Lung microvascular endothelial cell (primary cell): ENCODE measurements around the gene PNCK. TPM values are rescaled to one million over a fixed set of nuclear protein-coding genes. Genes with fewer than 3 reads are reported as not detected.

Experiments
- DNase-seq, 2 donors: peaks; one replicate each; pipeline versions ENCODE4 v3.0.0 to v3.0.0-alpha.2; 2010; ENCODE audit warnings: low read depth in 2 of 2
- total RNA-seq: library from RNA; depleted of rRNA; stranded (reverse); fragments of >200 nt; gene quantifications from 2 replicates; pipeline ENCODE4 v1.2.1, GENCODE V29; 2014

The PNCK gene
- total RNA-seq, 1 donor from 2014 or later: not detected

GRCh38 chrX:153642051-153642654 is 31.5 kb downstream of the PNCK start:
- DNase-seq: no peak

GRCh38 chrX:153641627-153642026 is 32.0 kb downstream of the PNCK start:
- no peak for DNase-seq

- no peak for DNase-seq
These were observed 32.7 kb downstream of the PNCK start for GRCh38 chrX:153640736-153641575.

DNA sequence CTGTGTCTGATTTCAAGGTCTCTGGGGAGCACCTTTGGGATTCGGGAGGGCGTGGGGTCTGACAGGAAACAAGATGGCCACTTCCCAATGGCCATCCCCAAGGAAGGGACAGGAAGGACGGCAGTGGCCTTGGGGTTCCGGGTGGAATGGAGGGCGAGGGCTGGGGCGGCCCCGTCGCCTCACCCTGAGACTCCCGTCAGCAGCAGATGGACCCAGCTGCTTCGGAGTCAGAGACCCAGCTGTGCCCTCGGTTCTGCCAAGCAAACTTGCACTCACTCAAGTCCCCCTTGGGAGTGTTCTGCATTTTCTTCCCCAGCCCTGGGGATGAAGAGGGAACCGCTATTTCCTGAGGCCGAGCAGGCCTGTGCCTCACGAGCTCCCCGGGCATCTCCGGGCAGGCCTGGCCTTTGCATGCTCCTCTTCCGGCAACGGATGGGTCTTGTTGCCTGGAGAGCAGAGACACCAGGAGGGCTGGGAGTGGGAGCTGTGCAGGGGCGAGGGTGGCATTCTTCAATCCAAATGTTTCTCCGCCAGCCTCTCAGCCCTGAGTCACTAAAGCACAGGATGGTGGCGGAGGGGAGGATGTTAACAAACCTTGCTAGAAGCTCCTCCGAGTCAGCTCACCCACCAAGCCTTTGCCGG is 33.4 kb downstream of the PNCK start:
- DNase-seq: no peak

GRCh38 chrX:153639177-153640044 is 34.2 kb downstream of the PNCK start:
- DNase-seq: no peak

DNA sequence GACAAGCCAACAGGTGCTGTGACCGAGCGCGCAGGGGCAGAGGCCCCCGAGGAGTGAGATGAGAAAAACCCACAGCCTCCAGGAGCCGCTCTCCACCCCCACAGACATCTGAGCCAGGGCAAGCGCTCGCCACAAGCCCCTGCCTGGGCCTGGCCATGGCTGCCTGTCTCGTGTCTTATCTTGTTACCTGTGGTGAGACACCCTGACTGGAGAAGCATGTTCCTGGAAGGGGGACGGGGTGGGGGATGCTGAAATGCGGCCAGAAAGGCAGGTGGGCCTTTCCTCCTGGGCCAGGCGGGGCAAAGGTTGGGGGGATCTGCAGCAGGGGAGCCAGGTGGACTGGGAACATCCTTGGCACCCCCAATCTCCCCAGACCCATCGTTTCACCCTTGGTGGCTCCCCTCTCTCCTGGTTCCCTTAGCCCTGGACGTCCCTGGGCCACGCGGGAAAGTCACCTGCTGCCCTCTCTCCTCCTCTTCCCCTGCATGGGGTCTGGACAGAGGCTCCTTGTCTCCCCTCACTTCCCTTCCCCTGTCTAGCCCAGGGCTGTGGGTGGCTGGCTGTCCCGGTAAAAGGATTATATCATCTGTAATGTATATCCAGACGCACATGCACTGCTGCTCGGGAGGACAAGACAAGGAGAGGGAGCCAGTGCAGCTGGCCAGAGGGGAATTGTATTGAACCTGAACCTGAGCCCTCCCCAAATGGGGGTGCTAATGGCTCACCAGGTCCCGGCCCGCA is 35.0 kb downstream of the PNCK start:
- DNase-seq: no peak

GRCh38 chrX:153638041-153638371 is 35.6 kb downstream of the PNCK start:
- DNase-seq: no peak

GRCh38 chrX:153637121-153638040 is 36.2 kb downstream of the PNCK start:
- DNase-seq: no peak

GRCh38 chrX:153636716-153637115 is 36.9 kb downstream of the PNCK start:
- no peak for DNase-seq

- peak; percentile 24 to 29 for DNase-seq
These were observed 37.6 kb downstream of the PNCK start for GRCh38 chrX:153635788-153636668.

GRCh38 chrX:153635388-153635787 is 38.2 kb downstream of the PNCK start:
- DNase-seq: no peak

DNA sequence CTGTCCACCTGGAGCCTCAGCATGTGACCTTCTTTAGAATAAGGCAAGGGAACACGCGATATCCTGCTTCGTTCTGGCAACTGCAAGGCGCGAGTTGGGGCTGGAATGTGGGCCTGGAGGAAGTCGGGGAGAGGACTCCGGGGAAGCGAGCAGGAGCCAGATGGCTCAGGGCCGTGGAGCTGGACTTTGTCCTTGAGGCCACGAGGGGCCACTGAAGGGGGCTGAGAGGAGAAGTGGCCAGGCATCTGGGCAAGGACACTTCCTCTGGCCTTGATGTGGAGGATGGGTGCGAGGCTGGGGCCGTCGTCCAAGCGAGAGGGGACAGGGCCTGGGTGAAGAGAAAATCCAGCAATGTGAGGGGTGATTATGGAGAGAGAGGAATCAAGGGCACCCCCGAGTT is 38.8 kb downstream of the PNCK start:
- DNase-seq: no peak

DNA sequence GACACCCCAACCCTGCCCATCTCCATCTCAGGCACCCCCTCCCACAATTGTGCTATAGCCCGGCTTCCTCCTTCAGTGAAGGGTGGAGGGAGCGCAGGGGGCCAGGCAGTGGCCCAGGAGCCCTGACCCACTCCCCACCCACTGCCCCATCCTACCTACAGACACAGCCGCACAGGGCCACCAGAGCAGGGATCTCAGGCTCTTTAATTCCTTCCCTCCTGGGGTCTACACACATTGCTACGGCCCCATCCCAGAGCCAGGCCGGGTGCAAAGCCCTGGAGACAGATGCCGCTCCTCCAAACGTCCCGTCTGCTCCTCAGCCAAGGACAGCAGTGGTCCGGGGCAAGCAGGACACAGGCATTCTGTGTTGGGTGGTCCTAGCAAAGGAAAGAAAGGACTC is 39.4 kb downstream of the PNCK start:
- no peak for DNase-seq

GRCh38 chrX:153633607-153634180 is 39.9 kb downstream of the PNCK start:
- no peak for DNase-seq

DNA sequence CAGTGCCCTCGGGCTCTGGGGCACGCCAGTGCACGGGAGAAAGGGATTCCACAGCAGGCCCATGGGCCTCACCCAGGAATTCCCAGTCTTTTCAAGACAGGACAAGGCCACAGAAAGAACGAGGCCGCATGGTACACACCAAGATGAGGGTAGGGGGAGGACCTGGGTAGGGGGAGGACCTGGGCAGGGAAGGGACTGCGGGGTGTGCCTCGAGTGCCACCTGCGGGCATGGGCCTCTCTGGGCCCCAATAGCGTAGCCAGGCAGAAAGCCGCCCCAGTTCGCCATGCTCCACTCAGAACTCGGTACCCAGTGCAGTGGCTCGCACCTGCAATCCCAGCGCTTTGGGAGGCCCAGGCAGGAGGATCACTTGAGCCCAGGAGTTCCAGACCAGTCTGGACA is 40.6 kb downstream of the PNCK start:
- no peak for DNase-seq

DNA sequence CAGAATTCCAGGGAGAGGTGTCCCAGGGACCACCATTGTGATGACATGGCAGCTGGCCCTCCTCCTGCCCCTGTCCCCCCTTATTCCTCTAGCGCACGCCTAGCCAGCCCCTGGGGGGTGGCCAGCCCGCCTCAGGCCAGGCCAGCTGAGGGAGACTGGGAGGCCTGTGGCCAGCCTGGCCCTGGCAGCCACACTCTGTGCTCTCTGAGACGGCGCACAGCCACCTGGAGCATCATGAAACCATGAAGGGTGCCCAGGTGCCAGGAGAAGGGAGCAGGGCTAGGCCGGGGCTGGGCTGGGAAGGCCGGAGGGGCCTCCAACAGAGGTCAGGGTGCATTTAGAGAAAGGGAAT is 41.0 kb downstream of the PNCK start:
- DNase-seq: no peak

- no peak for DNase-seq
These were observed 41.6 kb downstream of the PNCK start for GRCh38 chrX:153631907-153632594.

- DNase-seq: no peak
These were observed 42.3 kb downstream of the PNCK start for GRCh38 chrX:153631346-153631745.
